ENCODE results near the gene MC1R.

Gene MC1R

DNA sequence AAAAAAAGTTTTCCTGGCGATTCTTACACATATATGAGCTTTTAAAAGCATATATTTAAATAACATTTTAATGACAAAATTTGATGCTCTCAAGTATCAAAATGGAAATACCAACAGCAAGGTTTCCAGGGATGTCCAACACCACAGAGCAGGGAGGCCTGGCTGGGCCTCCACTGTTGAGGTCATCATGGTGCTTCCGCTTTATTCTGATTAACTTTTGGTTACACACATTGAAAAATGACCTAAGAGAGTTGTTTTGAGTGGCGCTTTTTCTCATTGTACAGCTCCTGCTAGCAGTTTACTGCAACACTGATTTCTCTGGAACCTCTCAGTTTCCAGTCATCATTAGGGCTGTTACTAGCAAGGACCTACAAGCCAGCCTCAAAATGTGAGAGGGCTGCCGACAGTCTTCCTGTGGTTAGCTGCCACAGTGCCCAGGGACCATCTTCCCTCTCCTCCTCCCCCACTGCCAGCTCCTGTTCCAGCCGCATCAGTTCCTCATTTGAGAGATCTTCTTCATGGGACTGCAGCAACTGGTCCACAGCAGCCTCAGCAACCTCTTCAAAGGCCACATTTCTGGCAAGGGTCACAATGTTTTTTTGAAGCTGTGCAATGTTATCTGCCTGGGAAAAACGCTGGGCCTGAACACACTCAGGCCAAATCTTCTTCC lies 51.2 kb downstream of the MC1R start:
- DNase-seq (no peak), ATAC-seq (no peak)
- Mint-ChIP-seq H3K4me1 (peaks cover 33% of the 10 kb centered on the region), H3K27ac (no peak overlapping the region), H3K27me3 (no peaks in the 10 kb centered on the region), H3K9me3 (no peaks in the 10 kb centered on the region), H3K4me3 (no peak overlapping the region)
